IPS DF 6.9 (cell line): ENCODE results near the gene DIS3L.
"Not testable (repeated sequence)": the region's sequence is repeated elsewhere in the genome, so short reads cannot be mapped to it uniquely, and the experiment has no call there.

Experiments used
- DNase-seq: peaks from one replicate; pipeline ENCODE4 v3.0.0-alpha.2; 2013; ENCODE audit warnings: low read depth, low spot score
- H3K27ac ChIP-seq: one replicate; pipeline ENCODE4 v1.5.1; 2013; ENCODE audit warnings: low read length, control low read depth
- H3K27me3 ChIP-seq: 2 replicates; pipeline ENCODE4 v1.6.1; 2013; ENCODE audit warnings: mild to moderate bottlenecking, low read length; ENCODE audit not compliant: control insufficient read depth, insufficient read depth
- H3K36me3 ChIP-seq: 2 replicates; pipeline ENCODE4 v1.6.1; 2013; ENCODE audit warnings: low read length; ENCODE audit not compliant: control insufficient read depth, insufficient read depth
- H3K4me1 ChIP-seq: 2 replicates; pipeline ENCODE4 v1.6.1; 2013; ENCODE audit warnings: low read length; ENCODE audit not compliant: control insufficient read depth, insufficient read depth
- H3K4me3 ChIP-seq: 2 replicates; pipeline ENCODE4 v1.5.1; 2013; ENCODE audit warnings: mild to moderate bottlenecking, low read length
- H3K9me3 ChIP-seq: 2 replicates; pipeline ENCODE4 v1.6.1; 2013; ENCODE audit warnings: low read length, inconsistent platforms; ENCODE audit not compliant: control insufficient read depth, insufficient read depth
- WGBS: extraction: QIAGEN DNeasy Blood & Tissue Kit; methylation state at CpG from one replicate; pipeline ENCODE4 v1.1.7; 2013; ENCODE audit warnings: mixed read lengths, missing lambda C conversion rate; ENCODE audit not compliant: insufficient read length, insufficient coverage; 5-methylcytosine and 5-hydroxymethylcytosine counted together

DIS3L gene

GRCh38 chr15:66310786-66311185, 17.4 kb downstream of the DIS3L start:
- H3K36me3 ChIP-seq = peaks cover 13% of the 10 kb centered on the region; the same call in 1 of the 2 replicates
- WGBS = no CpG with 5 or more reads among the region's 2 CpGs

GRCh38 chr15:66312144-66312543, 18.8 kb downstream of the DIS3L start:
- no peaks in the 10 kb centered on the region for H3K4me1 ChIP-seq
- H3K27me3 ChIP-seq = no peaks in the 10 kb centered on the region
- H3K36me3 ChIP-seq = peaks cover 13% of the 10 kb centered on the region; the same call in 1 of the 2 replicates
- no peak for DNase-seq
- WGBS = no CpG with 5 or more reads among the region's 2 CpGs
- H3K4me3 ChIP-seq = no peak overlapping the region
- H3K9me3 ChIP-seq = no peaks in the 10 kb centered on the region
- no peak overlapping the region for H3K27ac ChIP-seq

More at GRCh38 chr15:66310786-66311185, 17.4 kb downstream of the DIS3L start:
- no peaks in the 10 kb centered on the region for H3K27me3 ChIP-seq
- DNase-seq = no peak
- no peaks in the 10 kb centered on the region for H3K9me3 ChIP-seq
- no peaks in the 10 kb centered on the region for H3K4me1 ChIP-seq
- H3K27ac ChIP-seq = no peak overlapping the region
- H3K4me3 ChIP-seq = no peak overlapping the region

GRCh38 chr15:66323312-66323928, 30.1 kb downstream of the DIS3L start:
- Histone ChIP-seq H3K4me1 (no peaks in the 10 kb centered on the region), H3K27ac (no peak overlapping the region), H3K27me3 (no peaks in the 10 kb centered on the region), H3K36me3 (peaks cover 4% of the 10 kb centered on the region; the same call in 1 of the 2 replicates), H3K9me3 (no peaks in the 10 kb centered on the region), H3K4me3 (no peak overlapping the region)
- WGBS = no CpG with 5 or more reads among the region's 12 CpGs
- no peak for DNase-seq

GRCh38 chr15:66326051-66326450, 32.7 kb downstream of the DIS3L start:
- Histone ChIP-seq H3K4me1 (no peaks in the 10 kb centered on the region), H3K4me3 (no peak overlapping the region), H3K36me3 (peaks cover 7% of the 10 kb centered on the region), H3K27ac (no peak overlapping the region), H3K27me3 (no peaks in the 10 kb centered on the region), H3K9me3 (no peaks in the 10 kb centered on the region)
- WGBS = no CpG with 5 or more reads among the region's 11 CpGs
- DNase-seq = no peak

GRCh38 chr15:66327736-66328135, 34.4 kb downstream of the DIS3L start:
- WGBS = no CpG with 5 or more reads among the region's 4 CpGs
- Histone ChIP-seq H3K36me3 (peaks cover 7% of the 10 kb centered on the region), H3K4me1 (no peaks in the 10 kb centered on the region)

GRCh38 chr15:66328771-66329170, 35.4 kb downstream of the DIS3L start:
- H3K4me1 ChIP-seq = no peaks in the 10 kb centered on the region
- no peaks in the 10 kb centered on the region for H3K9me3 ChIP-seq
- DNase-seq = no peak
- no peak overlapping the region for H3K4me3 ChIP-seq
- WGBS = no CpG with 5 or more reads among the region's 14 CpGs
- peaks cover 7% of the 10 kb centered on the region for H3K36me3 ChIP-seq
- no peaks in the 10 kb centered on the region for H3K27me3 ChIP-seq
- H3K27ac ChIP-seq = no peak overlapping the region

More at GRCh38 chr15:66327736-66328135, 34.4 kb downstream of the DIS3L start:
- DNase-seq = no peak
- H3K27ac ChIP-seq = no peak overlapping the region
- no peaks in the 10 kb centered on the region for H3K27me3 ChIP-seq
- no peak overlapping the region for H3K4me3 ChIP-seq
- no peaks in the 10 kb centered on the region for H3K9me3 ChIP-seq

- not testable (repeated sequence) for H3K27ac ChIP-seq, DNase-seq, H3K9me3 ChIP-seq, H3K4me3 ChIP-seq, H3K36me3 ChIP-seq, H3K4me1 ChIP-seq, H3K27me3 ChIP-seq
- no CpG with 5 or more reads among the region's 5 CpGs for WGBS
Observed at GRCh38 chr15:66348530-66348929, 55.2 kb downstream of the DIS3L start.

GRCh38 chr15:66356077-66356358, 62.6 kb downstream of the DIS3L start:
- Histone ChIP-seq H3K4me1 (no peaks in the 10 kb centered on the region), H3K36me3 (no peaks in the 10 kb centered on the region; the same call in 1 of the 2 replicates), H3K9me3 (no peaks in the 10 kb centered on the region), H3K27me3 (no peaks in the 10 kb centered on the region), H3K27ac (no peak overlapping the region), H3K4me3 (peak overlapping the region; percentile 68; the same call in 1 of the 2 replicates)
- DNase-seq = no peak
- WGBS = no CpG with 5 or more reads among the region's 12 CpGs

- H3K4me1 ChIP-seq = no peaks in the 10 kb centered on the region
- H3K36me3 ChIP-seq = no peaks in the 10 kb centered on the region
- no peaks in the 10 kb centered on the region for H3K9me3 ChIP-seq
- H3K27ac ChIP-seq = no peak within 1 kb of the TSS
- DNase-seq = peak; percentile 85
- no peaks in the 10 kb centered on the region for H3K27me3 ChIP-seq
- peak within 1 kb of the TSS; percentile 68; the same call in 1 of the 2 replicates for H3K4me3 ChIP-seq
- no CpG with 5 or more reads among the region's 51 CpGs for WGBS
Observed at GRCh38 chr15:66356359-66357236, 63.2 kb downstream of the DIS3L start, which contains the start of gene TIPIN. Gene TIPIN, minus strand, starts transcription at chr15:66356685. Its CDS starts 3,738 bp downstream, at chr15:66352947.

GRCh38 chr15:66359740-66360139, 66.4 kb downstream of the DIS3L start:
- no peak for DNase-seq
- Histone ChIP-seq H3K36me3 (no peaks in the 10 kb centered on the region), H3K27me3 (no peaks in the 10 kb centered on the region), H3K27ac (no peak overlapping the region), H3K4me3 (no peak overlapping the region), H3K9me3 (no peaks in the 10 kb centered on the region), H3K4me1 (no peaks in the 10 kb centered on the region)
- no CpG with 5 or more reads among the region's 7 CpGs for WGBS
